HG02588 (cell line): ENCODE data around the gene RXFP1.

Experiments used
- ATAC-seq: cut with Tn5 transposase; IDR thresholded peaks from one replicate; pipeline ENCODE4 v1.9.1; 2021; ENCODE audit warnings: mild to moderate bottlenecking, moderate library complexity; ENCODE audit not compliant: unreplicated experiment

The RXFP1 gene

GRCh38 chr4:158540125-158540907, 18.6 kb downstream of the RXFP1 start:
- ATAC-seq = no peak

DNA sequence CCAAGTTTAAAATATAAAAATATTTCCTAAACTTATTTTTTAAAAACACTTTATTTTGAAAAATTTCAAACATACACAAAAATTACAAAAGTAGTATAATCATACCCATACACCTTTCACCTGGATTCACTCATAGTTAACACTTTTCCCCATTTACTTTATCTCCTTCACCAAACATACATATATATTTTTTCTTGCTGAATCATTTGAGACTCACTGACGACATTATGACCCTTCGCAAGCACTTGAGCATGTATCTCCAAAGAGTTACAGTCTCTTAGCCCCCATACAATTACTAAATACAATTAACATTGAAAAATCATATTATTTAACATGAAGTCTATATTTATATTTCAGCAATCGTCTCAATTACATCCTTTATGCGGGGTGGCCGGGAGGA, 19.8 kb downstream of the RXFP1 start:
- ATAC-seq = no peak

- ATAC-seq = no peak
Measured at GRCh38 chr4:158543191-158543590, 21.5 kb downstream of the RXFP1 start.

DNA sequence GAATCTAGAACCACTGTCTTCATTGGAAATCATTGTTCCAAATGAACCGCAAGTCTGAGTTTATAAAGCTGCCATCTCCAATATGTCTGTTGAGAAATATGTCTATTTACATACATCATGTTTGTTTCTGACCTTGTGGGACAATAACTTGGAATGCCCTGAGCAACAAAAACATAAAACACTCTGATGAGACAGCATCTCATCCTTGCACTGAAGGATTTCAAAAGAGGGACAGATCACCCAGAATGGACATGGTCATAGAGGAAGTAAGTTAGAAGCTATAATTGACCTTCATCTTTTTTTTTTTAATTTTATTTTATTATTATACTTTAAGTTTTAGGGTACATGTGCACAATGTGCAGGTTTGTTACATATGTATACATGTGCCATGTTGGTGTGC, 22.5 kb downstream of the RXFP1 start:
- no peak for ATAC-seq

- no peak for ATAC-seq
Measured at GRCh38 chr4:158553364-158553763, 31.7 kb downstream of the RXFP1 start.

- no peak for ATAC-seq
Measured at GRCh38 chr4:158560284-158560683, 38.6 kb downstream of the RXFP1 start.

DNA sequence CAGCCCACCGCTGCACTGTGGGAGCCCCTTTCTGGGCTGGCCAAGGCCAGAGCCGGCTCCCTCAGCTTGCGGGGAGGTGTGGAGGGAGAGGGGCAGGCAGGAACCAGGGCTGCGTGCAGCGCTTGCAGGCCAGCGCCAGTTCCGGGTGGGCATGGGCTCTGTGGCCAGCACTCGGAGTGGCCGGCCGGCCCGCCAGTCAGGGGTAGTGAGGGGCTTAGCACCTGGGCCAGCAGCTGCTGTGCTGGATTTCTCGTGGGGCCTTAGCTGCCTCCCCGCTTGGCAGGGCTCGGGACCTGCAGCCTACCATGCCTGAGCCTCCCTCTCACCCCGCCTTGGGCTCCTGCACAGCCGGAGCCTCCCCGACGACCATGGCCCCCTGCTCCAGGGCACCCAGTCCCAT, 45.2 kb downstream of the RXFP1 start:
- no peak for ATAC-seq

- no peak for ATAC-seq
Measured at GRCh38 chr4:158571736-158572135, 50.1 kb downstream of the RXFP1 start.

- ATAC-seq = no peak
Measured at GRCh38 chr4:158572608-158573007, 50.9 kb downstream of the RXFP1 start.

GRCh38 chr4:158578476-158578875, 56.8 kb downstream of the RXFP1 start:
- ATAC-seq = no peak

DNA sequence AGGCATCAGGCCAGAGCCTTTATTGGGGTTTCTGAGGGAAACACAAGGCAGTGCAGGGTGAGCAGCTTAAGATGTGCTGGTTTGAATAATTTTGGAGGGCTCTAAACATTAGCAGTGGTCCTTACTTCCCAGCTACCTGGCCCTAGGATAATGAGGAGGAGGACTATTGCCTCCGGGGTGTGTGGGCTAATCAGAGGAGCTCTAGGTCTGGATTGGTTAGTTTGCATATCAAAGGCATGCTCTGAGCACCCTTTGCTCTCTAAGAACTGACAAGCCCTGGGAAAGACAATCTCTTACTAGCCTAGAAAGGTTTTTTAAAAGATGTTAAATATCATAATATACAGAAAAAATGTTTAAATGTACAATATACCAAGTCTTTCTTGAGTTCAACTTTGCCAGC, 58.4 kb downstream of the RXFP1 start:
- no peak for ATAC-seq

- ATAC-seq = no peak
Measured at GRCh38 chr4:158581161-158581560, 59.5 kb downstream of the RXFP1 start.

DNA sequence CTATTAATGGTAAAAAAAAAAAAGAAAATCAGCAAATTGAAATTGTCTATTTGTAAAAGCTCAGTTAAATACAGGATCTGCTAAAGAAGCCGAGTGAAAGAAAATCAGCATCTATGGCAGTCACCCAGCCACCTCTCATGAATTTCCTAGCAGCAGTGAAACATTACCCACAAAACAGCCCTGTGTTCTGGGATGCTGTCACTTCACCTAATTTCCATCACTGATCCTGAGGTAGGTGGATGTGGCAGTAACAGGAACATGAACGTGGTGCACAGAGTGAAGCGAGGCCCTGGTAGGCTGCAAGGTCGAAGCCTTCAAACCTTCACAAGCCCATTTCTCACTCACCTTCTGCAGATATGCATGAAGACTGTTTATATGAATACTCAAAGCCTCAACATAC, 65.2 kb downstream of the RXFP1 start:
- no peak for ATAC-seq

DNA sequence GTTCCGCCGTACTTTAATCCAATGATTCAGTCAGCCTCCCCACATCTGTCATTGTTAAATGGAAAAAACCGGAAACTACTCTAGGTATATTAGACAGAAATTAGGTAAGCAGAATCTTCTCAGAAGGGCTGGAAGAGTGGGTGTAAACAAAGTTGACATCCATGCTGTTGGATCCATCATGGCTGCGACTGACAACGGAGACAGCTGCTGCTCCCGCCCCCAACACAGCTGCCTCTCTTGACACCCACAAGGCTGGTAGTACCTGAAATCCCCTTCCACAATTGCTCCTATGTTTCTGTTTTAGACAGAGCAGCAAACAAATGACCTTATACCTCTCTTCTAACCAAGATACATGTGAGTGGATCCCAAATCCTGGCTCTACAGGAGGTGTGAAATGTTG, 66.6 kb downstream of the RXFP1 start:
- no peak for ATAC-seq

- no peak for ATAC-seq
Measured at GRCh38 chr4:158588777-158589176, 67.1 kb downstream of the RXFP1 start.

DNA sequence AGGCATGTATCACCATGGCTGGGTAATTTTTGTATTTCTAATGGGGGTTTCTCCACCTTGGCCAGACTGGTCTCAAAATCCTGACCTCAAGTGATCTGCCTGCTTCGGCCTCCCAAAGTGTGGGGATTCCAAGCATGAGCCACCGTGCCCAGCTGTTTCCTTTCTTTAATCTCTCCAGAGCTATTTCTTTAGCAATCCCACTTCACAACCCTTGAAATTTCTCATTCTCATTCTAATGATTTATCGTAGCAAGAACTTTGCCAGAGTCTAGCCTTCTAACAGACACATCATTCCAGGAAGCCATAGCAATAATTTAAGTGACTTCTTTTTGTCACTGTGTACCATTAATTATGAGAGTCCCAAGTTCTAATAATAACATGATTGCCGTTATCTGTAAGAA, 68.6 kb downstream of the RXFP1 start:
- no peak for ATAC-seq

DNA sequence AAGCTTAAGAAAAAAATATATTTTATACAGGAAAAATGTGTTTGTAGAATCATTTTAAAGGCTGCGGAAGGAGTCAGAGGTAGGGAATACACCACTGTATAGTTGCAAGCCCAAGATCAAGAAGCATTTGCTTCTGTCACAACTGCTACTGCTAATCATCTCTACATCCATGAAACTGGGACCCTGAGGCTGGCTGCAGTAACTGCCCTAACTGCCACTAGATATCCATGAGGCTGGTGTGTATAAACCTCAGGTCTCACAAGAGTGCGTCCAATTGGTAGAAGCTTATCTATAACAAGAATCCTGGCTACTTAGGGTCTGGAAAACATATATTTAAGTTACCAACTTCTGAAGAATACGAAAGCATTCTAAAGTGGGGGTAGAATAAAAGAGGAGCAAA, 69.1 kb downstream of the RXFP1 start:
- no peak for ATAC-seq

GRCh38 chr4:158597879-158598596, 76.4 kb downstream of the RXFP1 start:
- ATAC-seq = no peak

DNA sequence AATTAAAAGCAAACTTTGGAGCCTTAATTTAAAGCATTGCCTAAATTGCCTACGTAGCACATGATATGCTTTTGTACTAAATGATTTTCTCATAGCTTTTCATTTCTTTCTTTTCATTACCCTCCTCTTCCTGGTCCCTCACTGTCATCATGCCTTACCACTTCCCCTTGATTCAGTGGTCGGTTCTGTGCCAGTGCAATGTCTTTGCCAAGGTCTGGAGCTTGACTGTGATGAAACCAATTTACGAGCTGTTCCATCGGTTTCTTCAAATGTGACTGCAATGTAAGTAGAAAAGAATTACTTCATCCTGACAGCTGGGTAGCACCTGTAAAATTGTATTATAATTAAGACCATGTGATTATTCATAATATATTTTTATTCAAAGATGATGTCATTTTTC, 77.5 kb downstream of the RXFP1 start:
- ATAC-seq = no peak

DNA sequence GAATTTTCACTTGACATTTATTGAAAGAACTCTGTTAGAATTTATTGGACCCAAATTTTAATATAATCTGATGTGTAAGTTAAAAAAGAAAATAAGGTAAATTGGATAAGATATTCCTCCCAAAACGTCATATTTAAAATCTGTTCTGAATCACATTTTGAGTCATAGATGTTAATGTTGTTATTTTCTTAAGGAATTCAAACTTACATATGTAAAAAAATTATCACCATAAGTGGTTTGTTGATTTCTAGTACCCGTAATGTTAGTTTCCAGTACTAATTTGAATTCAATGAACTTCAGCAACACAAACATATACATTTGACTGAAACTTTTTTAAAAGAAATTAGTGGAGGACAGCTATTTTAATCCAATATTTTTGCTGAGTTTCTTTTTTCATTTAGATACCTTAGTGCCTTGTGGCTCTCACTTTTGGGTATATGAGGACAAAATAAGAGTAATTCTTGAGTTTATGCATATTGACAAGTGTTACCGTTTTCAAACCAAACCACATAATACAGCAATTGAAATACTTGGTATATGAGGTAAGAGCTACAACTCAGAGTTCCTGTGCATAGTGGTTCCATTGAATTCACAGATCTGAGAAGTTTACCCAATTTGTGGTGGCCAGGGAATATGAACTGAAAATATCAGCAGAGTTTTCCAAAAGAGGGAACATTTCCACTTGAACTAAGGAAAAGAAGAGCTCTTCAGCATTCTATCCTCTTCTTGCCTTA, 78.2 kb downstream of the RXFP1 start:
- no peak for ATAC-seq

GRCh38 chr4:158604369-158604768, 82.7 kb downstream of the RXFP1 start:
- ATAC-seq = no peak

DNA sequence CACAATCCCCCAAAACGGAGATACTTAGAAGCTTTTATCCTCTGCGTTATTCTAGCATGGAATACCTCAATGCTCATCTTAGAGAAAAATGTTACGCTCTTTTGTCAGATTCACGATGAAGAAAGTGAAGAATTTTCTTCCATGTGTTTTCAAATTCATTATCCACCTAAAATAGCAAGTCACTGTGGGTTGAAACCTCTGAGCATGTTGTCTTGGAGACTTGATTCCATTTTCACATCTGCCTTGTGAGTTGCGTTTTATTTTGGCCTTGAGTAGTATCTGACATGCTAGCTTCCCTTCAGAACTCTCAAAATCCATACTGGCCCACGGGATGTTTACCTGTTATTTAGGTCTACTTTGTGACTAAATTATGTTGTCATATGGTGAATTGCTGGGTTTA, 83.7 kb downstream of the RXFP1 start:
- ATAC-seq = no peak
